ENCODE measurements around the gene PRXL2A.

PRXL2A gene

GRCh38 chr10:80461208-80462183, 53.1 kb downstream of the PRXL2A start:
- DNase-seq (ENCODE audit: low spot score) = no peak

GRCh38 chr10:80462299-80462980, 54.1 kb downstream of the PRXL2A start:
- no peak for DNase-seq (ENCODE audit: low spot score)

- no peak for DNase-seq (ENCODE audit: low spot score)
These were observed 54.8 kb downstream of the PRXL2A start for GRCh38 chr10:80462981-80463741.

DNA sequence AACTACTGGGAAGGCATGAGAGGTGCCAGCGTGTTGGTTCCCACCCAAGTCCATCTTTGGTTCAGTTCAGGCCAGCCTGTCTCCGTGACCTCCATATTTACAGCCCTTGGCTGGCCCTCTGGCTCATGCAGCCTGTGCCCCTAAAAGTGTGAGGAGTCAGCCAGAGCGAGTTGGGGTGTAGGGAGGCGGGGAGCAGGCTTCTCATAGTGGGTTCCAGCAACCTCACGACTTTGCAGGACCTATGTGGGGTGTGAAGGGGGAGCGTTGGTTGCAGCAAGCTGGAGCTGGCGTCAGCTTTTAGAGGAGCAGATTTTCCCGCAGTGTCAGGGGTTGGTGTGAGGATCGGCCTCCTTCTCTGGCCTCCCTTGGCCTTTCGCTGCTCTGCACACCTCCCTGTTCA, 55.5 kb downstream of the PRXL2A start:
- DNase-seq (ENCODE audit: low spot score) = no peak

GRCh38 chr10:80464557-80465450, 56.5 kb downstream of the PRXL2A start:
- DNase-seq (ENCODE audit: low spot score) = no peak

- no peak for DNase-seq (ENCODE audit: low spot score)
These were observed 57.1 kb downstream of the PRXL2A start for GRCh38 chr10:80465451-80465835.

DNA sequence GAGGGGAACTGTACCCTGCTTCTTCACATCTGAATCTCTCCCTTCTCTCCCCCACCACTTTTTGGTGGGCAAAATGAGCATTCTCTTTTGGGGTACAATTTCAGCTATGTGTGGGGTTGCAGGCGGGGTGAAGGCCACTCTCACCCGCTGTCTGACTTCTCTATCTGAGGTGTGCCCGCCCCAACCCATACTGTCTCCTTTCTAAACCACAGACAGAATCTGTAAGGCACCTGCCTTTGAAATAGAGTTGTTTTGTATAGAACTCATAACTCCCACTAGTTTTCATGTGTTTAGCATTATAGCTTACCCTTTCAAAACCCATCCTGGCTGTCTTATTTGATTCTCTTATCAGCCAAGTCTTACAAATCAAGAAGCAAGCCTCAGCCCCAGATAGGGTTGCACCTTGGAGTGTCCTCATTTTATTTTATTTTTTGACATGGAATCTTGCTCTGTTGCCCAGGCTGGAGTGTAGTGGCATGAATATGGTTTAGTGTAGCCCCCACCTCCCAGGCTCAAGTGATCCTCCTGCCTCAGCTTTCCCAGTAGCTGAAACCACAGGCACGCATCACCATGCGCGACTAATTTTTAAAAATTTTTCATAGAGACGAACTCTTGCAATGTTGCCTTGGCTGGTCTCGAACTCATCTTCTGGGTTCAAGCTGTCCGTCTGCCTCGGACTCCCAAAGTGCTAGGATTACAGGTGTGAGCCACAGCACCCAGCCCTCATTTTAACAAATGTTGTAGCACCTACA, 57.7 kb downstream of the PRXL2A start:
- DNase-seq (ENCODE audit: low spot score) = no peak

DNA sequence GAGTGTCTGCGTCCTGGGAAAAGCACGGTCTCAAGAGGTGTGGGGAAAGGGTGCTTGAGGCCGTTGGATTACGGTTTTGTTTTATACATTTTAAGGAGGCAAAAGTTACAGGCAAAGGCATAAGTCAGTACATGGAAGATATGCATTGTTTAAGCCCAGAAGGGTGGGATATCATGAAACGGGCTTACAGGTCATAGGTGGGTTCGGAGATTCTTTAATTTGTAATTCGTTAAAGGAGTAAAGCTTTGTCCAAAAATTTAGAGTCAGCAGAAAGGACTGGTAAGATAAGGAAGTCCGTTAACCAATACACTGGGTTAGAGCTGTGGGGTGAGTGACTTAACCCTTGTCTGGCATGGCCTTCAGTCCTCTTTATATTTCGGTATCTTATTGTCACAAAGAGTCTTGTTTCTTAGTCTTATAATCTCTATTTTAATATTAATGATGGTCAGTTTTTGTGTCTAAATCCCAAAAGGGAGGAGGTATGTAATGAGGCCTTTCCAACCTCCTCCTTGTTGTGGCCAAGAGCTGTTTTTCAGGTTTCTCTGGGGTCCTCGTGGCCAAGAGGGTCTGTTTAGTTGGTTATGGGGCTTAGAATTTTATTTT, 58.5 kb downstream of the PRXL2A start:
- no peak for DNase-seq (ENCODE audit: low spot score)

DNA sequence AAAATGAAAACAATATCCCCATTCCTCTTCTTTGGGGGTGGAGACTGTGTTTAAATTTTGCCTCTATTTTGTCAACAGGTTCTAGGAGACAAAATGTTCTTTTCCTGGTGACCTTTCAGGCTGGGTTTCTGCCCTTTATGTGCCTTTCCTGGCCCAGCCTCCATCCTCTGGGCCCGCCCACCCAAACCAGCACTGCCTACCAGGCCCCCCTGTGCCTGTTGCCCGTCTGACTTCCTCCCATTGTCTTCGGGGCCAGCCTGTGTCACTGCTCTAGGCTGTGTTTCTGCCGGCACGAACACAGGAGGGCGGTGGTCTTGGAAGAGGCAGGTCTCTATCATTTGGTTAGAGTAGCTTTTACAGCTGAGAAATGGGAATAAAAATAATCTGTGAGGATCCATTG, 59.7 kb downstream of the PRXL2A start:
- DNase-seq (ENCODE audit: low spot score) = no peak

DNA sequence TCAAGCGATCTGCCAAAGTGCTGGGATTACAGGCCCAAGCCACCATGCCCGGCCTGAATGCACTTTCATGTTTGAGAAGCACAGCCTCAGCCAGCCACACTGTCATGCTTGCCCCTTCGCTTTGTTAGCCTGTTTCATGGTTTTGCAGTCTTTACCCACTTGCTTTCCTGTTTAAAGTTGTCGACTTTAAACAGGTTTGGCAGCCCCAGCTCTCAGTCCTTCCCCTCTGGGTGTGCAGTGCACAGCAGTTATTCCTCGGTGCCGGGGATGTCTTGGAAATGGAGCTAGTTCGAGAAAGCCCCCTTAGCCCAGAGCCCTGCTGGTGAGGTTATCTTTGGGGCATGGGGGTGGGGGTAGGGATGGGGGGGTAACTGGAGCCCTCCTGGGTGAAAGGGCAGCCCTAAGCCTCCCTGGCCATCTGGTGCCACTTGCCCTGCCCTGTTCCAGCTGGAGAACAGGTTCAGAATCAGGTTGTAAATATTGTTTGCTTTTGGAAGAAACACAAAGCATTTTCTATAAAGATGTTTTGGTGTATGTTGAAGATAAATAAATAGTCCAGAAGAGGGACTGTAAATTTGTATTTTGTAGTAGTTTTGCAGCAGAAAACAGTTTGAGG, 60.6 kb downstream of the PRXL2A start:
- no peak for DNase-seq (ENCODE audit: low spot score)

DNA sequence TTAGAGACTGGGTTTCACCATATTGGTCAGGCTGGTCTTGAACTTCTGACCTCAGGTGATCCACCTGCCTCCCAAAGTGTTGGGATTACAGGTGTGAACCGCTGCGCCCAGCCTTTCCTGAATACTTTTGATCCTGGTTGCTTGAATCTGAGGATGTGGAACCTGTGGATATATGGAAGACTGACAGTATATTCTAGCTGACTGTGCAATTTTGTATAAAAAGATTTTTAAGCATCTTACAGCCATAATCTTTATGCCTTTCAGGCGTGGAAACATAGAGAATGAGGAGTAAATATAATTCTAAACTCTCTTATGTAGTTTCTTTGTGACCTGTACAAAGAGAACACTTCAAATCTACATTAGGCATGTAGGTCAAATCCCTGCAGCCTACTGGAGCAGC, 61.9 kb downstream of the PRXL2A start:
- no peak for DNase-seq (ENCODE audit: low spot score)

- DNase-seq (ENCODE audit: low spot score) = no peak
These were observed 62.6 kb downstream of the PRXL2A start for GRCh38 chr10:80471001-80471400.

DNA sequence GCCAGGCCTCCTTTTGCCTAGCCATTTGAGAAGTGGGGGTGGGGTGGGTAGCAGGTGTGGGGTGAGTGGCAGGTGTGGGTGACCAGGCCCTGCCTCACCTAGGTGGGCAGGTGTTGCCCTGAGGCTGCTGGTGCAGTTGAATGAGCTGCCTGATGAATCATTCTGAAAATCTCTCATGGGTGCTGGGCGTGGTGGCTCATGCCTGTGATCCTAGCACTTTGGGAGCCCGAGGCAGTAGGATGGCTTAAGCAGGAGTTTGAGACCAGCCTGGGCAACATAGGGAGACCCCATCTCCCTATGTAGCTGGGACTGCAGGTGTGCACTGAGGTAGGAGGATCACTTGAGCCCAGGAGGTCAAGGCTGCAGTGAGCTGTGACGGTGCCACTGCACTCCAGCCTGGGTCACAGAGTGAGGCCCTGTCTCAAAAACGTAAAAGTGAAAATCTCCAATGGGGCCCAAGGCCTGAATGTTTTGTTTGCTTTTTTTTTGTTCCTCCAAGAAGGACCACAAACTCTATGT, 63.4 kb downstream of the PRXL2A start:
- no peak for DNase-seq (ENCODE audit: low spot score)

- DNase-seq (ENCODE audit: low spot score) = no peak
These were observed 64.1 kb downstream of the PRXL2A start for GRCh38 chr10:80472234-80473095.

DNA sequence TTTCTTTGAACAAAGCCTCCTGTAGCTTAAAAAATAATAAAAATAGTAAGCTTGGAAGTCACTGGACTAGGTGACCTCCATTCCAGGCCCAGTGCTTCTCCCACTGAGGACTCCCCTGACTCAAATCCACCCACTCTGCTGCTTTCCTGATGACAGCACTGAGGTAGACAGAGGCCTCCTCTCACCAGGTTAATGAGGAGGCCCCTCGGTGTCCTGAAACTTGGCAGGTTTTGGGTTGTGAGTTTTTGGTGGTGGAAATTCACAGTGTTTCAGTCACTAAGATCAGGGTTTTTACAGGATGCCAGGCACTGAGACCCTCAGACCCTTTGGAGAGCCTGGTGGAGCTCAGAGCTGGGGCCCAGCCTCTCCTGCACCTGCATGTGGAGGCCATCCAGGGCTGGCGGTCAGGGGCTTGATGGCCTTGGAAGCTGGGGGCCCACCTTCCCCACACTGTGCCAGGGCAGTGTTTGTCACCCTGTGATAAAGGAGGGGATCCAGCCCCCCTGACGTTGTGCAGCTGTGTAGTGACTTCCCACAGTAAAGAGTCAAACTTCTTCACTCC, 64.8 kb downstream of the PRXL2A start:
- no peak for DNase-seq (ENCODE audit: low spot score)

- no peak for DNase-seq (ENCODE audit: low spot score)
These were observed 65.6 kb downstream of the PRXL2A start for GRCh38 chr10:80473692-80474596.

DNA sequence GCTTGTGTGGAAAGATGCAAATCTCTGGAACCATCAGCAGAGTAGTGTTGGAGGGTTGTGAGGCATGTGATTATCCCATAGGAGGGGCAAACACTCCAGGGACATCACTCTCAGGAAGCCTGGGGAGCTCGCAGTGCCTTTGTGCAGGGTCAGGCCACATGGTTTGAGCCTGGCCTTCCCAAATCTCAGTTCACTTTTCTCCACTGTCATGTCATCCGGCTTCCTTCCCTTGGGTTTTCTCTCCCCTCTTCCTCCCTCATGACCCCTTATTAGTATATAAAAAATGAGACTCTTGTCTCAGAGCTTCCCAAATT, 66.2 kb downstream of the PRXL2A start:
- no peak for DNase-seq (ENCODE audit: low spot score)

- no peak for DNase-seq (ENCODE audit: low spot score)
These were observed 66.6 kb downstream of the PRXL2A start for GRCh38 chr10:80474941-80475340.
